Mesenteric fat pad (tissue), 1 donor: ENCODE data around the gene SOCS3. TPM values are rescaled to one million over a fixed set of nuclear protein-coding genes. Genes with fewer than 3 reads are reported as not detected.

Source experiments
- DNase-seq: peaks from one replicate; pipeline ENCODE4 v3.0.0-alpha.2; 2020; ENCODE audit warnings: low spot score
- total RNA-seq: library from RNA; stranded (reverse); fragmentation: NEBNext Ultra II Directional; extraction: Animal tissue kit (Norgen Biotek cat#: 25700); gene quantifications from one replicate; pipeline ENCODE4 v1.2.1, GENCODE V29; 2021
- donor health status: DM: yes; HTN: yes; CAD: no.

SOCS3 gene
- total RNA-seq, 1 donor from 2014 or later: 491 TPM

DNA sequence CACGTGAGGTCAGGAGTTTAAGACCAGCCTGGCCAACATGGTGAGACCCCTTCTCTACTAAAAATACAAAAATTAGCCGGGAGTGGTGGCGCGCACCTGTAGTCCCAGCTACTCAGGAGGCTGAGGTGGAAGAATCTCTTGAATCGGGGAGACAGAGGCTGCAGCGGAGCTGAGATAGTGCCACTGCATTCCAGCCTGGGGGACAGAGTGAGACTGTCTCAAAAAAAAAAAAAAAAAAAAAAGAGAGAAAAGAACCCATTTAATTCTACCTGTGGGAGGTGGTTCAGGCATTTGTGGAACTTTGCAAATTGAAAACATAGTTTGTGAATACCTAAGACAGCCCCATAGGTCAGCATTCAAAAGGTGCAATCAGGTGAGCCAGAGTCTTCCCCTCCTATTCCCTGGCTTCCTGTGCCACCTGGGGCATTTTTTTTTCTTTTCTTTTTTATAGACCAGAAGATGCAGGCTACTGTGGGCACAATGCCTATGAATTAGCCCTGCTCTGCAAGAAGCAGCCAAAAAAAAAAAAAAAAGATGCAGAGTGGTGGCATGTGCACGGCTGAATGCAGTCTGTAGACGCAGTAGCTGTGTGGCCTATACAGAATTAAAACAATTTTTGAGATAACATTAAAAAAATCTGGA, 9.1 kb upstream of the SOCS3 start:
- DNase-seq: no peak

DNA sequence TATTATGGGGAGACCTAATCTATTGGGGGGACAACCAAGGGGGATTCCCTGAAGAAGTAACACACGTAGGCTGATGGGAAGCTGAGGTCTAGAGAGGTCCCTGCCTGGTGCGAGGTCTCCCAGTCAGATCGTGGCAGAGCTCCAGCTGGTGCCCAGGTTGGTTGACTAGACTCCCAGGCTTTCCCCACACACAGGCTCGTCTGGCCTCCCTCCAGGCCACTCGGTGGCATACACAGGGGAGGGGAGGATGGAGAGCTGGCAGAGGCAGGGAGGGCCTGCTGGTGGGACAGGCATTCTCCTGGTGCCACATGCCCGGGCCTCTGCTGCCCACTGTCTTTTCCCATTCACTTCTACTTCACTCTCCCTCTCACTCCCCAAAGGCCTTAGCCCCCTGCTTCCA, 8.5 kb upstream of the SOCS3 start:
- DNase-seq: no peak

DNA sequence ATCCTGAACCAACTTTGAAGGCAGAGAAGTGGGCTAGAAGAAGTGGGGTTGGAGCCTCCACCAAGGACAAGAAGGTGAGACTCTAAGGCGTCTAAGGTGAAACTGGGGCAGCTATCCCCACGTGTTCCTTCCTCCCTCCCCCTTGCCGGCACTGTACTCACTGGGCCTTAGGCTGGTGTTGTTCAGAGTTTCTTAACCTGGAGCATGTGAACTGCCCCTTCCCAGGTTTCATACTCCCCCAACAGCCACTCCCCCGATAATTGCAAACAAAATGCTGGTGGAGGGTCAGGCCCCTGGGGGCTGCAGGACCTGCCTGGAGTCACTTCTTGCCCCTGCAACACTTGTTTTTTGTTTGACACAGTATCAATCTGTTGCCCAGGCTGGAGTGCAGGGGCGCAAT, 7.3 kb upstream of the SOCS3 start:
- no peak for DNase-seq

DNA sequence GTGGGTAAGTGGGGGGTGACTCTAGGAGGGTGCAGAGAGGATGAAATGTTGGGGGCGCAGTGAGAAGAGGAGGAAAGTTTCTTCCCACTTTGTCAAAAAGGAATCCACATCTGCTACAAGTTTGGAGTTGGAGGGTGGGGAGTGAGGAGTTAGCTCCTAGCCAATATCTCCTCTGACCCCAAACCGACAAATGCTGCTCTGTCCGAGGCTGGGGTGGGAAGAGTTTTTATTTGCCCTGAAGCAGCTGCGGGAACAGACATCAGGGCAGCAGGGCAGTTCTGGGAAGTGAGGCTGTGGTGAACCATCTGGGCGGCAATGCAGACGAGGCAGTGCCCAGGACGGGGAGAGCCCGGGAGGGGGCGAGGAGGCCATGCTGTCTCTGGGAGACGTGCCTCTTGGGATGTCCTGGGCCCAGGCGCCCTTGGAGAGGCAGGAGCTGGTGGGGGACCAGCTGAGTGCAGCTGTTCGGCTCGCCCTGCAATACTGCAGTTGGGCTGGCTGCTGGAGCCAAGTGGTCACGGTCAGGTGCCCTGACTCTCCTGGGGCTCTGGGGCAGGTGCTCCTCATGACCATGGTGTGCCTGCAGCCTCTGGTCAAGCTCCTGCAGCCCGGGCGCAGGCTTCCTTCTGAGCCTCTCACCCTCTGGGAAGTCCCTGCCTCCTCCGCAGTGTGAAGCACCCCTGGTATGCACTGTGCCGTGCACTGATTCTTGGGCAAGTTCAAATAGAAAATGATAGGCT, 6.4 kb upstream of the SOCS3 start:
- no peak for DNase-seq

DNA sequence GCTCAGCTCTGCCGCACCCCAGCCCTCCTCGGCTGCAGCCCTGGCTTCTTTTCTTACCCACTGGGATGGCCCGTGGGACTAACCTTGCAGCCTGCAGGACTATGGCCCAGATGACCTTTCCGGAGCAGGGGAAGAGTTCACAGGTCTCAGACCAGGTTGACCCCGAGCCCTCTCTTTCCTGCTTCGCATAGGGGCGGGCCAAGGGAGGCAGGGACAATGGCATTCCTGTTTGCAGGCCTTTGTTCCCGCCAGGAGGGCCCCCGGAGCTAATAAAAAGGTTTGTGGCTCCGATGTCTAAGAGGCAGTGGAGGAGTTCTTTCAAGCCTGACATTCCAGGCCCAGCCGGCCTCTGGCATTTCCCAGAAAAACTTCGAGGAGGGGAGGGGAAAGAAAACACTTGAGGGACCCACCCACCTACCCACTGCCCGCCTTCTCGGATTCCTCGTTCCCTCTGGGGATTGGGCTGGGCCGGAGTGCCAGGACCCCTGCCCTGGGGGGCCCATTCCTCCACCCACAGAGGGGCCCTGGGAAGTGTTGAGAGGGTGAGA, 5.8 kb upstream of the SOCS3 start:
- DNase-seq: no peak

DNA sequence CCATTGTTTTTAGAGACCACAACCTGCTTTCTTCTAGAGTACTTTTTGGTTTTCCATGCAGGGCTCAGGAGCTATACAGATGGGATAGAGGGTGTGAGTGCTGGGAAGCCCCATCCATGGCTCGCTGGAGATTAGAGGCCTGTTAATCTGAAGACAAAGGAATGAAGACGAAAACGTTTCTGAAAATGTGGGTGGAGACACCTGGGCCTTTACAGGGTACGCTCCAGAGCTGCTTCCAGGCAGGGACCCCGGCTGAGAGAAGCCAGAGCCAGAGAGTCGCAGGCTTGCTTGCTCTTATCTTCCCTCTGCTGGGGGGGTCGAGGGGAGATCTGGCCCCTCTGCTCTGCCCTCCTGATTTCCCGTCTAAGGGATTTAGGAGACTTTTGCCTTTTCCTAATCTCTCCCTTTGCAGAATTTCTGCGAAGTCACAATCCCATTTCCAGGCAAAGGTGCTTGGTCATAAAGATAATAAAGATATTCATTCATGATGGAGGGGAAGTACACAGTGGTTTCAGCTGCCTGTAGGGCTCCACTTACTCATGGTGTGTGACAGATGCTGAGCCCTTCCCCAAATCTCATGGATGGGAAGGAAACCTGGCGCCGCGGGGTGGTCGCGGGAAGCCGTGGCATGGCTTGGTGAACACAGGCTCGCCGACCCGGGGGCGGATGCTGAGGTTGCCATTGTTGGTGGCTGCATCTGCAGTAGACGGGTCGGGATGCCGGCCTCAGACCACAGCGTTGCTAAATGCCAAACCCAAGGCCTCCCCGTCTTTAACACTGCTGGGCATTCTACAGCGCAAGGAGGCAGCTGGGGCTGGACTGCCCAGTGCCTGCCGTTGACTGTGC, 4.8 kb upstream of the SOCS3 start:
- no peak for DNase-seq

DNA sequence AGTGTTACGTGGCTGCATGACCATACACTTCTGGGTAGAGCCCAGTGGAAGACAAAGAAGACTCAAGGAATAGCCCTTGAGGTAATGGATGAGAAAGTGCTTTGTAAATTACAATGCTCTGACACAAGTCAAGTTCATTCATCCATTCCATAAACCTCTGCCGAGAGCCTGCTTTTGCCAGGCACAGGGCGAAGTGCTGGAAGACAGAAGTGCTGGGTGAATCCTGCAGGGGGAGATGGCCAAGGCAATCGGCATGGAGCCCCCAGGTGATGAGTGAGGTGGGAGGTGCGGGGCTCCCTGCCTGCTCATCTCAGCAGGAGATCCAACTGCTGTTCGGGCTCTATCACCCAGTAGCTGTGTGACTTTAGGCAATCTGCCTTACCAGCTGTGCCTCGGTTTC, 2.8 kb upstream of the SOCS3 start:
- DNase-seq: no peak

DNA sequence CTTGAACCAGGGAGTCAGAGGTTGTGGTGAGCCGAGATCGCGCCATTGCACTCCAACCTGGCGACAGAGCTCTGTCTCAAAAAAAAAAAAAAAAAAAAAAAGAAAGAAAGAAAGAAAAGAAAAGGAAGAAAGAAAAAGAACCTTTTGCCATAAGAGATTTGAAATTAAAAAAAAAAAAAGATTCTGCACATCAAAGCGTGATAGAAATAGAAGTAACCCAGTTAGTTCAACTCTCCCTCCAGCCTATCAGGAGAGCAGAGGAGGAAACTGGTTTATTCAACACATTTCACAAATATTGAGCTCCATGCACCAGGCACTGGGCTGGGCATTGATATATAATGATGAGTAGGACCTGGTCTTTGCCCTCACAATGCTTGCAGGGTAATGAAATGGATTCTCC, 2.4 kb upstream of the SOCS3 start:
- DNase-seq: no peak

DNA sequence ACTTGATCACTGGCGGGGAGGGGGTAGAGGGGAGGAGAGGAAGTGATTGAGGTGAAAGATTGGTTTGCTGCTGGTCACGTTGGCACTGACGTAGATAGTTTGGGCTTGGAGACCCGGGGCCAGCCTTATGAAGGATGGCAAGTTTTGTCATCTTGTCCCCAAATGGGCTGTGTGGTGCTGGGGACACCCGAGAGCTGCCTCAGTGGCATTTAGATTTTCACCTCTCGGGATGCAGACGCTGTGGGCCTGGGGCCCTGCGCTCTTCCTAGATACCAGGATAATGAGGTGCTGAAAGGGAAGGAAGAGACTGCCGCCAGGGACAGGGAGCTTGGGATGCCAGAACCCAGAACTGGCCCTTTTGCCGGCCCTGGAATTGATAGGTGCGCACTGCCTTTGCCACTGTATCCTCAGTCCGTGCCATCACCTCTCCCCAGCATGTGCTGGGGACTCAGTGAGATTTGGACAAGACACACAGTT, 1.4 kb upstream of the SOCS3 start:
- no peak for DNase-seq

DNA sequence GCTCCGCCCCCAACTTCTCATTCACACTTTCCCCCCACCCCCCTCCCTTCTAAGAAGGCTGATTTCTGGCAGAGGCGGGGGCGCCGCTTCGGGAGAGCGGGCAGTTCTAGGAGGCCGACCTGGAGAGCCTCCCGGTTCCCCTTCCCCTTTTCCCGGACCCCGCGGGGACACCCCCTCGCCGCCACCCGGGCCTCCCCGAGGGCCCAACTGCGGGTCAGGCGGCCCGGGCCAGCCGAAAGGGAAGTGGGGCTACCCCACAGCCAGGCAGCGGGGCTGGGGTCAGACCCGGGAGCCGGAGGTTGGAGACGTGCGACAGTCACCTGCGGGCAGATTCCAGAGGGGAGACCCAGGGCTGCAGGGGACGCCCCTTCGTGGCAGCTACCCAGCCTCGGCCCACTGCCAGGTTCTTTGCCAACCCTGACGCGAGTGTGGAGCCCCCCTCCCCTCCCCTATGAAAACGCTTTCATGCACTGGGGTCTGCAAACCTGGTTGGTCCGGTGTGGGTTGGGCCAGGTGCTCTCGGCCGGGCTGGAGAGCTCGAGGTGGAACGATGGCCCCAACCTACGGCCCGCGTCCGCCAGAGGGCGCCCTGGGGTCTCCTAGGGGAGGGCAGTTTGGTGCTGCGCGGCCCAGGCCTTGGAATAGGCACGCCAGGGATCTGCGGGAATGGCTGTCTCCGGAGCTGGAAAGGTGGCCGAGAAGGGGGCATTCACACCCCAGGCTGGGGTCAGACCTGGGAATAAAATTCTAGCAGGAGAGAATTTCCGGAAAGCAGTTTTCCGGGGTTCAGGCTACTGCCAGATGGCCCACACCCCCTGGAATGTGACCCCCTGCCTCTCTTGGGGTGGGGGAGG, 721 bp upstream of the SOCS3 start:
- peak; percentile 100 for DNase-seq

DNA sequence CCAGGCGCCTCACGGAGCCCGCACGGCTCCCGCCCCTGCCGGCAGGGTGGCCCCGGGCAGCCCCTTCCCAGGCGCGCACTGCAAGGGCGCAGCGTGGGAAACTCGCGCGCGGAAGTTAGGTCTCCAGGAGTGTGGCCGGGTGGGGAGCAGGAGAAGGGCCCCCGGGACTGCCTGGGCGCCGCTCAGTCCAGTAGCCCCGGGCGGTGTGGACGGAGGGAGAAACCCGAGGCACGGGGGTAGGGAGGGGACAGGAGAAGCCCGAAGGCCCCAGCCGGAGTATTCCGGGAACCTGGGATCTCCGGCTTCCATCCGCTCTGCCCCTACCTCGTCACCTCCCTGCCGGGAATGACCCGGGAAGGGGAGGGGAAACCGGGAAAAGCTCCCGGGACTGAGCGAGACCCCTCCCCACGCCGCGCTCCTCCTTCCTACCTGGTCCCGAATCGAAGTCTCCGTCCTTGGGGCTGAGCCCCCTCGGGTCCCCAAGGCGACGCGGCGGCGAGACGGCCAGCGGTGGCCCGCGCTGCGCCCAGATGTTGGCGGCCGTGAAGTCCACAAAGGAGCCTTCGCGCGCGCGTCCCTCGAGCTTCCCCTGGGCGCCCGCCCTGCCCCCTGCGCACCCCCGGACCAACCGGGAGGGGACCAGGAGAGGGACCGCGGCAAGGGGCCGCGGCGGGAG, 418 bp downstream of the SOCS3 start:
- DNase-seq: no peak

DNA sequence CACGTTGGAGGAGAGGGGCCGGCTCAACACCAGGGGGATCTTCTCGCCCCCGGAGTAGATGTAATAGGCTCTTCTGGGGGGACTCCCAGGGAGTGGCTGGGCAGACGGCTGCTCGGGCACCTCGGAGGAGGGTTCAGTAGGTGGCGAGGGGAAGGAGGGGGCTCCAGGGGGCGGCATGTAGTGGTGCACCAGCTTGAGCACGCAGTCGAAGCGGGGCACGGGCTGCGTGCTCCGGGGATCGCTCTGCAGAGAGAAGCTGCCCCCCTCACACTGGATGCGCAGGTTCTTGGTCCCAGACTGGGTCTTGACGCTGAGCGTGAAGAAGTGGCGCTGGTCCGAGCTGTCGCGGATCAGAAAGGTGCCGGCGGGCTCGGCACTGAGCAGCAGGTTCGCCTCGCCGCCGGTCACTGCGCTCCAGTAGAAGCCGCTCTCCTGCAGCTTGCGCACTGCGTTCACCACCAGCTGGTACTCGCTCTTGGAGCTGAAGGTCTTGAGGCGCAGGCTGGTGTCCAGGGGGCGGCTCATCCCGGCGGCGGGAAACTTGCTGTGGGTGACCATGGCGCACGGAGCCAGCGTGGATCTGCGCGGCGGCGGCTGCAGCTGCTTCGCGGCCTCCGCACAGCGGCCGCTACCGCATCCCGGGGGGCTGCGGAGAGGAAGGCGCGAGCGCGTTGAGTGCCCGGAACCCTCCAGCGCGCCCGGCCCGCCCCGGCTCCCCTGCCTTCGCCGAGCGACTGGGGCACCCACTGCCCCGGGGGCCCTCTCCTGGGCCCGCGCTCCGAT, 1.1 kb downstream of the SOCS3 start:
- DNase-seq: no peak

DNA sequence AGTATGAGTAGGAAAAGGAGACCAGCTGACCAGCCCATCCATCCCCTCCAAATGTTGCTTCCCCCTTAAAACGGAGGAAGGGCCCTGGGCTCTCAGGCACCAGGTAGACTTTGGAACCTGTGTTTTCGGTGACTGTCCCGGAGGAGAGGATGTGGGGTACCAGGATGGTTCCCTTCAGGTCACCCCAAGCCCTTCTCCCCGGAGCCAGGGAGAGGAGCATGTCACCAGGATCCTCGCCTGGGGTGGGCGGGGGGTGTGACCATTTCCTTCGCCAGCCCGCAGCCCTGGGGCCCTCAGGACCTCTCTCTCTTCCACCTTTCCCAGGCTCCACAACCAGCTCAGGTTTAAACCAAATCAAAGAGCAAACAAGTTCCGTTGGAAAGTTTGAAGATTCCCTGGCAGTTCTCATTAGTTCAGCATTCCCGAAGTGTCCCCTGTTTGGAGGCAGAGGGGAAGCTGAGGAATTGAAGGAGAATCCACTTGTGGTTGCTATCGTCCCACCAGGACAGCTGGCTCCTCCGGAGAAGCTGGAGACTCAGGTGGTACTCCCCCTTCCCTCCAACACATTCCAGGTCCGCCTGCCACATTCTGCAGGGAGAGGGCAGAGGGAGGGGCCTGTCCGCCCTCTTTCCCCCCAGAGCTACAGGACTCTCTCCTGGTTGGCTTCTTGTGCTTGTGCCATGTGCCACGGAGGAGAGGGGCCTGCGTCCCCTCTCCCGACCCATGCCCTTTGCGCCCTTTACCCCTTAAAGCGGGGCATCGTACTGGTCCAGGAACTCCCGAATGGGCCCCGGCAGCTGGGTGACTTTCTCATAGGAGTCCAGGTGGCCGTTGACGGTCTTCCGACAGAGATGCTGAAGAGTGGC, 2.0 kb downstream of the SOCS3 start:
- DNase-seq: no peak

DNA sequence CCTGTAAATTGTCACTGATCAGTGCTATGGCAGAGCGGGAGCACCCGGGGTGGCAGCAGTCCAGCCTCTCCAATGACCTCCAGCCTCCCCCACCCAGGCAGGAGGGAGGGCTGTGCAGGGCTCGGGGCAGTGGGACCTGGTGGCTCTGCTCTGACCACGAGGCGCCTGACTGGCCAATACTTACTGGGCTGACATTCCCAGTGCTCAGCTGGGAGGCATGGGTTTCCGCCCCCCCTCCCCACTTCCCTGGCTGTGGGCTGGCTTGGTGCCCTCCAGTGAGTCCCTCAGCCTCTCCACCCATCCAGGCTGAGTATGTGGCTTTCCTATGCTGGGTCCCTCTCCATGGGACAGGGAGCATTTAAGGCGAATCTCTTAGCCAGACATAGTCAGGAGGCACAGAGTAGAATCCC, 2.7 kb downstream of the SOCS3 start:
- DNase-seq: no peak

DNA sequence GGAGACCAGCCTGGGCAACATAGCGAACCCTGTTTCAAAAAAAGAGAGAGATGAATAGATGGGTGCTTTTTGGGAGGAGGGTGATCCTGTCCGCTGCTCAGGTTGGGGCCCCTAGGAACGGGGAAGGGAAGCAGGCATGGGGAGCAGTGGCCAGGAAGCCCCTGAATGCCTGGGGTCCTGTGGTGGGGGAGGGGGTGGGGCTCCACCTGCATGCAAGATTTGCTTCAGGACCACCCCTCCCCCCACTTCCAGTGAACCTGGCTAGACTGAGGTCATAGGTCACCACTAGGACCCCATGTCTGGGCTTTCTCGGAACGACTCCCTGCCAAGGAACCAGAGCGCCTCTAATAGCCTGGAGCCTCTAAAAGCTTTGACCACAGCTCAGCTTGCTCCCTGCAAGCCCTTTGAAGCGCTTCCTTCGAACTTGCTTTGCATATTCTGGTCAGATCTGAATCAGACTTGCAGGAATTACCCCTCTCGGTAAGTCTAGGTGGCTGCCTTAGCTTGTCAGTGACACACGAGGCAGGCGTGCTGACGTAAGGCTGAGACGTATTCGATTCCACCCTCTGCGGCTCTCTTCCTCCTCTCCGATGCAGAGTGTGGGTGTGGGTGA, 3.7 kb downstream of the SOCS3 start:
- no peak for DNase-seq

DNA sequence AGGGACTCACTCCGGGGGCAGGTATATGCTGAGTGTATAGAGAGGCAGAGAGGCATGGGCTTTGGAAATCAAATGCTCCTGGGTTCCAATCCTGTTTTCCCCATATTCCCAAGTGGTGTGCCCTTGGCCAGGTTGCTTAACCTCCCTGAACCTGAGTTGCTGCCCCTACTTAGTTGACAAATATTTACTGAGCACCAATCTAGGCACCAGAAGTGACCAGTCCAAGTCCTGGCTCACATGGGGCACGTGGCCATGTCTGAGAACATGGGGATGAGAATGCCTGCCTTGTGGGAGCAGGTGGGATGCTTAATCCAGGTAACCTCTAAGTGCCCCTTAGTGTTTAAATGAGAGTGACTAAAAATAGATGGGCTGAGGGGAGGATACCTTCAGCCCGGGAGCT, 4.2 kb downstream of the SOCS3 start:
- no peak for DNase-seq

DNA sequence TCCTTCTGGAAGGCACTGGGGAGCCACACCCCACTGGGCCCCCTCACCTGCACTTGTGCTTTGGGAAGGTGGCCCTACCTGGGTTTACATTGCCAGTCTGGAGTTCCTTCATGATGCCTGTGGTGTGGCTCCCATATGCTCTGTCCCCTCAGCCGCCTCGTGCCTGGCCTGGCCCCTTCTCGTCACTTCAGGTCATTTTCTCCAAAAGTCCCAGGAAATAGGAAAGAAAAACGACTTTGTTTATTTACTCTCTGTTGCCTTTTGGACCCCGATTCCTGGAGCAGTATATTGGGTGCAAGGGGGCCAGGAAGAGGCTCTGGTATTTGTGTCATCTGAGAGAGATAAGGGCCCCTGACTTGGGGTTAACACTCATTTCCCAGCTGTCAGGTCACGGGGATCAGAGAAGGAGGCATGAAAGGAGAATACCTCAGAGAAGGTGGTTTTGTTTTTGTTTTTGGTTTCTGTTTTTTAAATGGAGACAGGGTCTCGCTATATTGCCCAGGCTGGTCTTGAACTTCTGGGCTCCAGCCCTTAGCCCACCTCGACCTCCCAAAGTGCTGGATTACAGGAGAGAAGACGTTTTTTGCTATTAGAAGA, 4.7 kb downstream of the SOCS3 start:
- DNase-seq: no peak

DNA sequence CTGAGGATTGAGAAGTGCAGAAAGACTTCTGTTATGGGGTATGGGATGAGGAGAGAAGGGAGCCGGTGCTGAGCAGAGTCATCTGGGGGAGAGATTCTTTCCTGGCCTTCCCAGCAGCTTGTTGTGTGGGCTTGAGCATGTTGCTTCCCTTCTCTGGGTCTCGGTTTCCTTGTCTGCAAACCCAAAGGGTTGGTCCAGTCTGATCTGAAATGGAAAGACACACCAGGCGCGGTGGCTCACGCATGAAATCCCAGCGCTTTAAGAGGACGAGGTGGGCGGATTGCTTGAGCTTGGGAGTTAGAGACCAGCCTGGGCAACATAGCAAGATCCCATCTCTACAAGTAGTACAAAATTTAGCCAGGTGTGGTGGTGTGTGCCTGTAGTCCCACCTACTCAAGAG, 6.0 kb downstream of the SOCS3 start:
- DNase-seq: no peak
